BLaER1 (cell line): ENCODE data around the gene FUBP1.

ENCODE experiments used
- H3K27ac ChIP-seq: shearing (Covaris generic); formaldehyde crosslinking; 2 replicates; pipeline ENCODE4 v1.8.1; 2022
- H3K27me3 ChIP-seq: shearing (Covaris generic); formaldehyde crosslinking; 2 replicates; pipeline ENCODE4 v1.8.1; 2022
- H3K36me3 ChIP-seq: shearing (Covaris generic); formaldehyde crosslinking; 2 replicates; pipeline ENCODE4 v1.8.1; 2022
- H3K4me1 ChIP-seq: shearing (Covaris generic); formaldehyde crosslinking; 2 replicates; pipeline ENCODE4 v1.8.1; 2022
- H3K4me2 ChIP-seq: shearing (Covaris generic); formaldehyde crosslinking; 2 replicates; pipeline ENCODE4 v1.8.1; 2022
- H3K4me3 ChIP-seq: shearing (Covaris generic); formaldehyde crosslinking; 2 replicates; pipeline ENCODE4 v1.8.1; 2022
- H3K9ac ChIP-seq: shearing (Covaris generic); formaldehyde crosslinking; 2 replicates; pipeline ENCODE4 v1.8.1; 2022
- H3K9me3 ChIP-seq: shearing (Covaris generic); formaldehyde crosslinking; 2 replicates; pipeline ENCODE4 v1.8.1; 2022
- H4K20me1 ChIP-seq: shearing (Covaris generic); formaldehyde crosslinking; 2 replicates; pipeline ENCODE4 v1.8.1; 2022
- Cebpa-rat ChIP-seq: shearing (Covaris generic); IDR thresholded peaks from 2 replicates; pipeline ENCODE4 v1.8.1; 2022

Gene FUBP1

GRCh38 chr1:77975907-77976306 lies 3.0 kb downstream of the FUBP1 start:
- Histone ChIP-seq H3K4me1 (peaks cover 40% of the 10 kb centered on the region), H3K4me3 (peak overlapping the region; percentile 81), H3K36me3 (peaks cover 58% of the 10 kb centered on the region), H3K9me3 (no peaks in the 10 kb centered on the region), H3K4me2 (peak overlapping the region; percentile 89), H3K27me3 (no peaks in the 10 kb centered on the region), H3K9ac (peak overlapping the region; percentile 99; the same call in 1 of the 2 replicates), H4K20me1 (peaks cover 72% of the 10 kb centered on the region), H3K27ac (no peak overlapping the region)
- no peak for TF ChIP-seq Cebpa-rat

- Histone ChIP-seq H3K4me1 (peaks cover 35% of the 10 kb centered on the region), H3K4me2 (peak overlapping the region; percentile 89), H3K27me3 (no peaks in the 10 kb centered on the region), H3K36me3 (peaks cover 63% of the 10 kb centered on the region), H3K27ac (no peak overlapping the region), H3K9me3 (no peaks in the 10 kb centered on the region), H4K20me1 (peaks cover 77% of the 10 kb centered on the region), H3K9ac (0 out of 2 replicates have a peak overlapping the region, but pooled peaks have one; percentile 56), H3K4me3 (peak overlapping the region; percentile 81; the same call in 1 of the 2 replicates)
- TF ChIP-seq Cebpa-rat: no peak
Measured at GRCh38 chr1:77975386-77975785, 3.5 kb downstream of the FUBP1 start.

- Histone ChIP-seq H3K4me2 (no peak overlapping the region), H3K4me3 (no peak overlapping the region), H3K27me3 (no peaks in the 10 kb centered on the region), H3K9me3 (no peaks in the 10 kb centered on the region), H3K9ac (no peak overlapping the region), H3K4me1 (peaks cover 29% of the 10 kb centered on the region), H4K20me1 (peaks cover 100% of the 10 kb centered on the region), H3K36me3 (peaks cover 92% of the 10 kb centered on the region), H3K27ac (no peak overlapping the region)
- no peak for TF ChIP-seq Cebpa-rat
Measured at GRCh38 chr1:77972080-77972479, 6.8 kb downstream of the FUBP1 start.

- no peak for TF ChIP-seq Cebpa-rat
- H3K4me3 ChIP-seq: no peak overlapping the region
- no peaks in the 10 kb centered on the region for H3K27me3 ChIP-seq
- peaks cover 96% of the 10 kb centered on the region for H3K36me3 ChIP-seq
- peaks cover 10% of the 10 kb centered on the region for H3K4me1 ChIP-seq
- H3K9ac ChIP-seq: no peak overlapping the region
- H4K20me1 ChIP-seq: peaks cover 100% of the 10 kb centered on the region
- H3K27ac ChIP-seq: no peak overlapping the region
- H3K4me2 ChIP-seq: no peak overlapping the region
- no peaks in the 10 kb centered on the region for H3K9me3 ChIP-seq
Measured at GRCh38 chr1:77970192-77970591, 8.7 kb downstream of the FUBP1 start.

GRCh38 chr1:77966291-77966690 lies 12.6 kb downstream of the FUBP1 start:
- H3K4me2 ChIP-seq: no peak overlapping the region
- no peak for TF ChIP-seq Cebpa-rat
- H3K9ac ChIP-seq: no peak overlapping the region
- H3K4me1 ChIP-seq: no peaks in the 10 kb centered on the region
- H3K4me3 ChIP-seq: no peak overlapping the region
- no peaks in the 10 kb centered on the region for H3K9me3 ChIP-seq
- H4K20me1 ChIP-seq: peaks cover 98% of the 10 kb centered on the region
- H3K36me3 ChIP-seq: peaks cover 98% of the 10 kb centered on the region
- H3K27ac ChIP-seq: no peak overlapping the region
- H3K27me3 ChIP-seq: no peaks in the 10 kb centered on the region

- Histone ChIP-seq H3K9ac (no peak overlapping the region), H4K20me1 (peaks cover 98% of the 10 kb centered on the region), H3K27me3 (no peaks in the 10 kb centered on the region), H3K27ac (no peak overlapping the region), H3K4me1 (no peaks in the 10 kb centered on the region), H3K36me3 (peaks cover 99% of the 10 kb centered on the region), H3K9me3 (no peaks in the 10 kb centered on the region), H3K4me2 (no peak overlapping the region), H3K4me3 (no peak overlapping the region)
- no peak for TF ChIP-seq Cebpa-rat
Measured at GRCh38 chr1:77961392-77961791, 17.5 kb downstream of the FUBP1 start.

GRCh38 chr1:77958850-77959249 lies 20.0 kb downstream of the FUBP1 start:
- no peak overlapping the region for H3K4me2 ChIP-seq
- H3K36me3 ChIP-seq: peaks cover 99% of the 10 kb centered on the region
- H3K9ac ChIP-seq: no peak overlapping the region
- no peak overlapping the region for H3K27ac ChIP-seq
- H4K20me1 ChIP-seq: peaks cover 99% of the 10 kb centered on the region
- no peaks in the 10 kb centered on the region for H3K27me3 ChIP-seq
- no peaks in the 10 kb centered on the region for H3K4me1 ChIP-seq
- no peak for TF ChIP-seq Cebpa-rat
- H3K9me3 ChIP-seq: no peaks in the 10 kb centered on the region
- no peak overlapping the region for H3K4me3 ChIP-seq

GRCh38 chr1:77958391-77958790 lies 20.5 kb downstream of the FUBP1 start:
- peaks cover 99% of the 10 kb centered on the region for H4K20me1 ChIP-seq
- H3K4me2 ChIP-seq: no peak overlapping the region
- no peaks in the 10 kb centered on the region for H3K27me3 ChIP-seq
- H3K4me1 ChIP-seq: no peaks in the 10 kb centered on the region
- no peak overlapping the region for H3K9ac ChIP-seq
- no peak overlapping the region for H3K27ac ChIP-seq
- no peak for TF ChIP-seq Cebpa-rat
- H3K9me3 ChIP-seq: no peaks in the 10 kb centered on the region
- H3K4me3 ChIP-seq: no peak overlapping the region
- H3K36me3 ChIP-seq: peaks cover 98% of the 10 kb centered on the region

- H3K9me3 ChIP-seq: no peaks in the 10 kb centered on the region
- H3K4me3 ChIP-seq: no peak overlapping the region
- no peaks in the 10 kb centered on the region for H3K27me3 ChIP-seq
- TF ChIP-seq Cebpa-rat: no peak
- no peak overlapping the region for H3K9ac ChIP-seq
- H3K27ac ChIP-seq: no peak overlapping the region
- H3K4me2 ChIP-seq: no peak overlapping the region
- peaks cover 18% of the 10 kb centered on the region for H3K4me1 ChIP-seq
- H4K20me1 ChIP-seq: peaks cover 100% of the 10 kb centered on the region
- H3K36me3 ChIP-seq: peaks cover 99% of the 10 kb centered on the region
Measured at GRCh38 chr1:77956464-77956863, 22.4 kb downstream of the FUBP1 start.

- no peak overlapping the region for H3K27ac ChIP-seq
- H4K20me1 ChIP-seq: peaks cover 100% of the 10 kb centered on the region
- H3K36me3 ChIP-seq: peaks cover 97% of the 10 kb centered on the region
- no peaks in the 10 kb centered on the region for H3K9me3 ChIP-seq
- H3K4me3 ChIP-seq: no peak overlapping the region
- no peaks in the 10 kb centered on the region for H3K27me3 ChIP-seq
- no peak overlapping the region for H3K9ac ChIP-seq
- H3K4me1 ChIP-seq: peaks cover 25% of the 10 kb centered on the region
- H3K4me2 ChIP-seq: no peak overlapping the region
- no peak for TF ChIP-seq Cebpa-rat
Measured at GRCh38 chr1:77955709-77956108, 23.2 kb downstream of the FUBP1 start.

- peaks cover 96% of the 10 kb centered on the region for H3K36me3 ChIP-seq
- TF ChIP-seq Cebpa-rat: no peak
- H3K27ac ChIP-seq: no peak overlapping the region
- H3K9me3 ChIP-seq: no peaks in the 10 kb centered on the region
- H3K9ac ChIP-seq: no peak overlapping the region
- H3K4me2 ChIP-seq: no peak overlapping the region
- peaks cover 37% of the 10 kb centered on the region for H3K4me1 ChIP-seq
- H3K27me3 ChIP-seq: no peaks in the 10 kb centered on the region
- H4K20me1 ChIP-seq: peaks cover 100% of the 10 kb centered on the region
- H3K4me3 ChIP-seq: no peak overlapping the region
Measured at GRCh38 chr1:77954521-77954920, 24.4 kb downstream of the FUBP1 start.
